ENCODE results near the gene PIWIL4.
"Not testable (repeated sequence)": the region's sequence is repeated elsewhere in the genome, so short reads cannot be mapped to it uniquely, and the experiment has no call there.

Gene PIWIL4

DNA sequence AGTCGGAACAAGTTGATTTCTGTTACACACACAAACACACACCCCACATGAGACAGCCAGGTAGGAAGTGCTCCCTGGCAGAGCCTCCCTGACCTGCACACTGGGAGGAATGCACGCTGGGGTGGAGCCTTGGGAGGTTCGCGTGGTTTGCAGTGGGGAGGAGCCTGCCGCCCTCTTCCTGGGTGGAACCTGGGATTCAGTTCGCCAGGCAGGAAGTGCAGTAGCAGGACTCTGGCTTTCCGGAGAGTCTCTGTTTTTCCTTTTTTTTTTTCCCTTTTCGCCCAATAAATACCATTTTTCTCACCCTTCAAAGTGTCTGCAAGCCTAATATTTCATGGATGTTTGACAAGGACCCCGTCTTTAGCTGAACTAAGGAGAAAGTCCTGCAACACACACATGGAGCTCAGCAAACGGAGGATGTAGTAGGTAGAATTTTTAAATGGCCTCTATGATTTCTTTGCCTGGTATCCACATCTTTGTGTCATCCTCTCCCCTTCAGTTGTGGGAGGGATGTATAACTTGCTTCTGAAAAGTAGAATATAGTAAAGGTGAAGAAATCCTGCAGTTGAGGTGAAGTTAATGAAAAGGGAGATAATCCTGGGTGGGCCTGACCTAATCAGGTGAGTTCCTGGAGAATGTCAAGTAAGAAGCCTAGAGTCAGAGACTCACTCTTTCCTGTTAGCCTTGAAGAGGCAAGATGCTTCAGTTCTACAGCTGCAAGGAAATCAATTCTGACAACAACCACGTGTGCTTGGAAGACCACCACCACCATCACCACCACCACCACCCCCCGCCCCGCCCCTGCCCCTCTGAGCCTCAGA lies 72.9 kb downstream of the PIWIL4 start:
- DNase-seq, result no peak

DNA sequence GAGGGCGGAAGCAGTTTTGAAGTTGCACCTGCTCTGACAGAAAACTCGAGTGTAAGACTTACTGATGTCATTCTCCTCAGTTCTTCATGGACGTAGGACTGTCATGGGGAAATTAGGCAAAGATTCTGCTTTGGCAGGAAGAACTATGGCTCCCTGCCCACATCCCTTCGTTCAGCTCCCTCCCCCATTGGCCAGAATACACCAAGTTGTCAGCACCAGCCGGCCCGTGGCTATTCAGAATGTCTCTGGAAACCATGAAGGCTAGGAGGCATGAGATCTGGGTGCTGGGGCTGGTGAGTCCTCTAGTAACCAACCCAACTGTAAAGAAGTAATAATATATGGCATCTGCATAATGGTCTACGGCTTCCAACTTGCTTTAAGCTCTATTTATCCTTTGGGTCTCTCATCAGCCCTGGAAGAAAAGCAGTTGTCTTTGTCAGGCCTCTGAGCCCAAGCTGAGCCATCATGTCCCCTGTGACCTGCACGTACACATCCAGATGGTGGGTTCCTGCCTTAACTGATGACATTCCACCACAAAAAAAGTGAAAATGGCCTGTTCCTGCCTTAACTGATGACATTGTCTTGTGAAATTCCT lies 74.1 kb downstream of the PIWIL4 start:
- DNase-seq, result no peak

DNA sequence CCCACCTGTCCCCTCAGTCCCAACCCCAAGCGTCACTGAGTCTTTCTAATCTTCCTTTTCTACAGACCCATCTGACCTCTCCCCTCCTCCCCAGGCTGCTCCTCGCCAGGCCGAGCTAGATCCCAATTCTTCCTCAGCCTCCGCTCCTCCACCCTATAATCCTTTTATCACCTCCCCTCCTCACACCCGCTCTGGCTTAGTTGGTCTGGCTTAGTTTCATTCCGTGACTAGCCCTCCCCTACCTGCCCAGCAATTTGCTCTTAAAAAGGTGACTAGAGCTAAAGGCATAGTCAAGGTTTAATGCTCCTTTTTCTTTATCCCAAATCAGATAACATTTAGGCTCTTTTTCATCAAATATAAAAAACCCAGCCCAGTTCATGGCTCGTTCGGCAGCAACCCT lies 76.0 kb downstream of the PIWIL4 start:
- DNase-seq, result not testable (repeated sequence)

DNA sequence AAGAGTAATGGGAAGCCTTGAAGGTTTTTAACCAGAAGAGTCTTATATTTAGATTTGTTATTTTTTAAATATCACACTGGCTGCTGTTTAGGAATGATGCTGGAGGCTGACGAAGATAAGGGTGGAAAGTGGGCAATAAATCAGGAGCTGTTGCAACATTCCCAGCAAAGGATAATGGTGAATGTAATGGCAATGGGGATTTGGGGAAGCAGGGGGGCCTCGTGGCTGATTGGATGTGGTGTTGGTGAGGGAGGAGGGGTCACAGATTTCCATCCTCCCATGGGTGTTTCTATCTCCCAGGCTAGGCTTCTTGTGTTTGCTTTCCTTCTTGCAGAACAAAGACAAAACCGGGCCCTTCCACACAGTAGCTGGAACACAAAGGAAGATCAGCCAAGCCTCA lies 80.8 kb downstream of the PIWIL4 start:
- no peak for DNase-seq

DNA sequence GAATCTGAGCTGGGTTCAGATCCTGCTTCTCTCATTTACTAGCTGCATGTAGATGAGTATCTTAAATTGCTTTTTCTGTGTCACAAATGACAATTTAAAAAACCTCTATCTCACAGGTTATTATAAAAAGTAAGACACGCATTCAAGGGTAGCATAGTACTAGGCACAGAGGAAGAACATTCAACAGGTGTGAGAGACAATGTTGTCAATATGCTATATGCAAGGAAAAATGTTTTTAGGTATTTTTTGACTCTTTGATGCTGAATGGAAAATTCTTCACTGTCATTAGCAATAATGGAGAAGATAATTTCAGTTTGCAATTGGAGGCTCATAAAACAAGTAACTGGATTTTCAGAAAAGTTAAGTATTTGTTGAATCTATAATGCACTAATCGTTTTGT lies 81.6 kb downstream of the PIWIL4 start:
- DNase-seq, result no peak

DNA sequence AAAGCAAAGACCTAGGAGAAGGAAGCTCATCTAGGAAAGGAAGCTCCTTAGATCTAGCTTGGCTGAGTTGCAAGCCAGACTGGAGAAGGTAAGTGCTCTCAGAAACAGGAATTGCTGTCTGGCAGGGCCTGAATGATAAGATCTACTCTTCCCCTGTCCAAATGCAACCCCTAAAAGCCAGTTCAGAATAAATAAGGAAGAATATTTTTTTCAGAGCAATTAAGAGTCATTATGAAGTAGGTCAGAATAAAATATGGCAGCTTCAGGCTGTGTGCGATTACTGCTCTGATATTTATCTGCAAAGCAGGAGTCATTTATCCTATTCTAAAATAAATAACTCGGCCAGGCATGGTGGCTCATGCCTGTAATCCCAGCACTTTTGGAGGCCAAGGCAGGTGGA lies 82.1 kb downstream of the PIWIL4 start:
- no peak for DNase-seq

DNA sequence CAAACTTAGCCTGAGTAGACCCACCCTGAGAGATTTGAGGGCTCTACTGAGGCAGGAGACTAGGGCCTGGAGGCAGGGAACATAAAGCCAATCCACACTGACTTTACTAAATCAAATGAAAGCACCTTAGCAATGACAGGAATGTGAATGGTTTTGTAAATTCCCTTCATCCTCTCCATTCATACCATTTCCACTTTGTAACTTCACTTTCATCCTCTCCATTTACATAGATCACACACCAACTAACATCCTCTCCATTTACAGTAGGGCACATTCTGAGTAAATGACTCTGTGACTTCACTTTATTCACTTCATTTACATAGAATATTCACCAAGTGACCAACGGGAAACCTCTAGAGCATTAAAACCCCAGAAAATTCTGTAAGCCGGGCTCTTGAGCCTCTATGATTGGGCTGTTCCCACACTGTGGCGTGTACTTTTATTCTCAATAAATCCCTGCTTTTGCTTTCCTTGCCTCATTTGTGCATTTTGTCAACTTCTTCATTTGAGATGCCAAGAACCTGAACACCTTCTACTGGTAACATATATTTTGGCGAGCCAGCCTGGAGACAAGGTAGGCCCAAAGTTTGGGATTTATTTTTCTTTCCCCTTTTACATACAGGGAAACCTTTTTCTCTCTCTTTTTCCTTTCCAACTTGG lies 82.9 kb downstream of the PIWIL4 start:
- DNase-seq, result no peak

DNA sequence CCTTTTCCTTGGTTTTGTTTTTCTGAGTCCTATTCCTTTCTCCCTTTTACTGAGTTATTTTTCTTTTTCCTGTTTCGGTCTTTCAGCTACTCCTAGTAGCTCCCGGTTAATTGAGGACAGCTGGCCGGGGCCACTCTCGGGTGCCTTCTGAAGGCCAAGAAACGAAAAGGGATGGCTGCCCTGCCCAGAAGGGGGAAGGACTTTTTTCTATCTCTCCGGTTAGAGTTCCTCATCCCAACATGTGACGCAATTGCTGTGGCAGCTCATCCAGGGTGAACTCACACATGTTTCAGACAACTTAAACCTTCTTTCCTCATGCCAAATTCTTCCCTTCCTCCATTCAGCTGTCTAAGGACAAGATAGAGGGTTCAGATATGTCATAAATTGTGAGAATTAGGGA lies 83.6 kb downstream of the PIWIL4 start:
- no peak for DNase-seq

DNA sequence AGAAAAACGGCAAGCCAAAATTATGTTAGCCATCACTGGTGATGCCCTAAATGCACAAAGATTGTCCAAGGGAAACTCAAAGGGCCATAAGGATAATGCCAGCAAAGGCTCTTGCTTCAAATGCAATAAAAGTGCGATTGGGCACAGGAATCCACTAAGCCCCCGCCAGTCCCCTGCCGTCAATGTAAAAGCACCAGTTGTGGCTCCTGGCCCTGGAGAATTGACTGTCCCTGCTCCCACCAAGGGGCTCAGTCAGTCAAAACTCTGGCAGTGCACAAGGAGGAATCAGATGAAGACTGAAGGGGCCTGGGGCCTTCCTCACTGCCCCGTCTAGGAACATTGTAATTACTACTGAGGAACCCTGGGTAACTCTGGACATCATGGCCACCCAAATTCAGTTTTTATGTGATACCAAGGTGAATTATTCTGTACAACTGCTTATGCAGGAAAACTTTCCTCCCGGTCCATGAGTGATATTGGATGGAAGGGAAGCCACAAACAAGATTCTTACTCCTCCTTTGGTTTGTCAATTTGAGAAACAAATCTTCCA lies 85.6 kb downstream of the PIWIL4 start:
- no peak for DNase-seq

DNA sequence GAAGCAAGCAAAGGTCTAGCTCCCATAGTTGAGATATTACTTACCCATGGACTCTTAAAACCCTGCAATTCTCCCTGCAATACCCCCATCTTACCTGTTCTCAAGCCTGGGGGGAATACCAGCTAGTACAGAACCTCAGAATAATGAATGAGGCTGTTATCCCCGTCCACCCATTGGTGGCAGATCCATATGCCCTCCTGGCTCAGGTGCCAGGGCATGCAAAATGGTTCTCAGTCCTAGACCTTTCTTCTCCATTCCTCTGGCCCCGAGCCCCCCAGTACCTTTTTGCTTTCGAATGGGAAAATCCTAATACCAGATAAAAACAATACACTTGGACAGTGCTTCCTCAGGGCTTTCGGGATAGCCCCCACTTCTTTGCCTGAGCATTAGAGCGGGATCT lies 86.4 kb downstream of the PIWIL4 start:
- no peak for DNase-seq

DNA sequence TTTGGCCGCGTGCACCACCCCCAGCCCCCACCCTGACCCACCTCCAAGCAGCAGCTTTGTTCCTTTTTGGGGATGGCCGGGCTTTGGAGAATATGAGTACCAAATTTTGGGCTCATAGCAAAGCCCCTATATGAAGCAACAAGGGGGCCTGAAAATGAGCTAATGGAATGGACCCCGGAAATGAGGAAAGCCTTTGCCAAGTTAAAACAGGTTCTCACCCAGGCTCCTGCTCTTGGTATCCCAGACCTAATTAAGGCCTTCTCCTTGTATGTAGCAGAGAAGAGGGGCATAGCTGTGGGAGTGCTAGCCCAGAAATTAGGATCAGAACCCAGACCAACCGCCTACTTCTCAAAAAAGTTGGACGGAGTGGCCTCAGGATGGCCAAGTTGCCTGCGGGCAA lies 87.0 kb downstream of the PIWIL4 start:
- no peak for DNase-seq

DNA sequence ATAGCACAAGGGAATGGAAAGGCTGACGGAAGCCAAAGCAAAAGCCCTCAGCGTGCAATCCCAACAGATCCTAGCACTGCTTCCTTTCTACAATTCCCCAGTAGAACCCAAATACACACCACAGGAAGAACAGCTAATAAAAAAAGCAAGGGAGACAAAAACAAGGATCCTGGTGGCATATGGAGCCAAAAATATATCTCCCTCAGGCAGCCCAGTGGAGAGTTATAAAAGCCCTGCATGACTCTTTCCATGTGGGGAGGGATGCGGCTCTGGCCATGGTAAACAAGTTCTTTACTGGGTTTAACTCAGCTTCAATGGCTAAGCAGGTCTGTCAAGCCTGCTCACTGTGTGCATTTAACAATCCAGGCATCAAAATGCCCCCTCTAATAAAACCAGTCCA lies 88.1 kb downstream of the PIWIL4 start:
- no peak for DNase-seq

DNA sequence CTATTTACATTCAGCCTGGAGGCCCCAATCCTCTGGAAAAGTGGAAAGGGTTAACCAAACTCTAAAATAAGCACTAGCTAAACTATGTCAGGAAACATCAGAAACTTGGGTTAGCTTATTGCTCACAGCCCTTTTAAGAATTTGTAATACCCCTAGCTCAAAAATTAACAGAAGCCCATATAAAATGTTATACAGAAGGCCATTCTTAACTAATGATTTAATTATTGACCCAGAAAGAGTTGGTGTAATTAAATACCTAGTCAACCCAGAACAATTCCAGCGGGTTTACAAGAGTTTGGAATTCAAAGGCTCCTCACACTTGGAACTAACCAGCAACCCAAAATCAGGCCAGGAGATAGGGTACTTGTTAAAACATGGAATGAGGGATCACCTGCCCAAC lies 88.8 kb downstream of the PIWIL4 start:
- no peak for DNase-seq

DNA sequence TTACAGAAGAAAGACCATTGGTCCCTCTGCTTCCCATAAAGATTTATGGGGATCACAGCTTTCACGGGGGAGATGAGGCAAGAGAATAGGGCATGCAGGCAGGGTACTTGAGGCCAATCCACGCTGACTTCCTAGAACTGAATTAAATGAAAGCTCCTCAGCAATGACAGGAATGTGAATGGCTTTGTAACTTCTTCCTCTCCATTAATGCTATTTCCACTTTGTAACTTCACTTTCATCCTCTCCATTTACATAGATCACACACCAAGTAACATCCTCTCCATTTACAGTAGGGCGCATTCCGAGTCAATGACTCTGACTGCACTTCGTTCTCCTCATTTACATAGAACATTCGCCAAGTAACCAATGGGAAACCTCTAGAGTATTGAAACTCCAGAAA lies 89.8 kb downstream of the PIWIL4 start:
- no peak for DNase-seq

DNA sequence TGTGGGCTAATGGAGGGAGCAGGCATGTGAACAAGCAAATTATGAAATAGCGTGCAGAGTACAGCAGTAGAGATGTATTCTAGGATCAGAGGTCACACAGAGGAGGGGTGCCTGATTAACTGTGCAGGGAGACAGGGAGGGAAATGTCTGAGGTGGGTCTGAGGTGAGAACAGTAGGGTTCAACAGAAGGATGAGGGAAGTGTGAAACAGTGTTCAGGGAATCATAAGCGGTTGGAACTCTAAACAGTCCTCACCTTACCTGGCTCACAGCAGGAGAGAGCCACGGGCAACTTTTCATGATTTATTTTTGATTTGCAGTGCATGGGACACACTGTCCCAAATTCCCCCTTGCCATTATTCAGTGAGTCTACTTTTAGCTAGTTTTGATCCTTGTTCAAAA lies 90.5 kb downstream of the PIWIL4 start:
- no peak for DNase-seq

DNA sequence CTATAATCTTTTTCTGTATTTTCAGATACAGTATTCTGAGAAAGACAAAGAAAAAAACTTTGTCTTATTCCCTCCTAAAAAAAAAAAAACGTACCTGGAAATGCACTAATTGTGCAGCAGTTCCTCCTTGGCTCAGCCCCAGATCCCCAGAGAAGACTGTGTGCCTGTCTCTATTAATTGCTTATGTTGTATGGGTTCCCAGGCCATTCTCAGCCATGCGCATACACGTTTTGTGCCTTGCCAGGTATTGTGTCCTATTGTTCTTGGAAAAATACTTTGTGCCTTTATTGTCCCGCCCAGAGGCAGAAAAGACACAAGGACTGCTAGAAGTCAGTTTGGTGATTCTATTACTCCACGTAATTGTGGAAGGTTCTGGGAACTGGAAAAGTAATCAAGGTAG lies 91.2 kb downstream of the PIWIL4 start:
- no peak for DNase-seq

DNA sequence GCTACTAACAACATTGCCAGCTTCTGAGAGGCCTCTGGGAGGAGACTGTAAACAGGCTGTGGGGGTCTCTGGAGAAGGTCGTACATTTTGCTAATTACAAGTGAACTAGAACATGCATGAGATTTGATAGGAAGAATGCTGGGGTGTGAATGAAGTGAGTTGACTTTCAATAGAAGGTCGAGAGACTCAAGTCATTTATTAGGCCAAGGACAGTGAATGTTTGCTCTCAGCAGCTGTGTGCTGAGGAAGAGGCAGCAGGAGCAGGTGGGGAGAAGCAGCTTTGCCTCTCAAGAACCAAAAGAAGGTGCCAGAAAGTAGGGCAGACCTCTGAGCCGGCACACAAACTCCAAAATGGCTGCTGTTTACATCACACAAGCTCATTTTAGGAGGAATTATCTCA lies 91.7 kb downstream of the PIWIL4 start:
- DNase-seq, result no peak

DNA sequence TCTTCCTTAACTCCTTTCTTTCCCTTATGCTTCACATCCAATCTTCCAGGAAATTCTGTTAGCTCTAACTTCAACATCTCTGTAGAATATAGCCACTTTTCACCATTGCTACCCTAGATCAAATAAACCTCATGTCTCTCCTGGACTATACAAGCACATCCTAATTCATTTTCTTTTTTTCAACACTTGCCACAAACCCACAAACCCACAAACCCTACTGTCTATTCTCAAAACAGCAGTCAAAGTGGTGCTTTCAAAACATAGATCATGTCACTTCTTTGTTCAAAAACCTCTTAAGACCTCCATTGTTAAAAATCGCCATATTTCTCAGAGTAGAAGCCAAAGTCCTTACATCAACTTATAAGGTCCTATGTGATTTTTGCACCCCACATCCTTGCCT lies 94.3 kb downstream of the PIWIL4 start:
- no peak for DNase-seq

DNA sequence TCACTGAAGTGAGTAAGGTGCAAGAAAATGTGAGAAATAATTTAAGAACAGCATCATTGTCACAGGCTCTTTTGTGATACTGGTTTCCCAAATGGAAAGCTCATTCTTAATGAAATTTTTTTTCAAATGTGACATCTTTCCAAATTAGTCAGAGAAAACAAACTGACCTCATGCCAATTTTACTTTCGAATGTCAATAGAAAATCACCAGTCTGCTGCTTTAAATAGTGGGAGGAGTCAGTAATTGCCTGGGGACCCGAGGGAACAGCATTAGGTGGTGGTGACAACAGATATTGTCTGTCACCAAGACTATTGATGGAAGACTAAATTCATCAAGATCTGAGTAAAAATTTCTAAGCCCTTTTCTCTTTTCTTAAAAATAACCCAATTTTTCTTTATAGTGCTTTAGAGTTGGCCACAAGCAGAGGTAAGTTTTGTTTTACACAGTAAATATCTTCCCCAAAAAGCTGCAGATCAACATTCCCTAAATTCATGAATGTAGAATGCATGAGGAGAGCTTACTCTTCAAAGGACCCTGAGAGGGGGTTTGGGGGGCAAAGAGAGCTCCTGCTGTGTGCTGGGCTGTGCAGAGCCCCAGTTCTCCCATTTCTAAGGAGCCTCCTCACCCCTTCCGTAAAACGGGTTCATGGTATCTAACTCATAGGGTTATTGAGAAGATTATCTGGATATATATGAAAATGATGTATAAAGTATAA lies 95.1 kb downstream of the PIWIL4 start:
- DNase-seq, result no peak

DNA sequence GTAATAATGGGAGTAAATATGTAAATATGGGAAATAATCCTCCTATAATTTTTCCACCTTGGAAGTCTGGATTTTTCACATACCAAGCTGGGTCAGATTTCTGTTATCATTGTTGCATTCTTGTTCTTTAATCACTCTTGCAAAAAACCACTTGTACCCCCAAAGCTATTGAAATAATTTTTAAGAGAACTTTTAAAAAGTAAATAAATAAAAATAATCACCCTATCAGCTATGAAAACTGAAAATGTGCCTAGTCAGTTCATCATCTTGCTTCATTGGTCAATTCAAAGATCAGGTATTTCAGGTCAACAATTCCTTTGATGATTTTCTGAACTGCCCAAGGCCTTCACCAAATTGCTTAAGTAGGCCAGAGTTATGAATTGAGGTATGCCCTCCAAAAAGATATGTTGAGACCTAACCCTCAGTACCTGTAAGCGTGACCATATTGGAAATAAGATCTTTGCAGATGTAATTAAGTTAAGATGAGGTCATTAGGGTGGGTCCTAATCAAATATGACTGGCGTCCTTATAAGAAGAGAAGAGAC lies 95.8 kb downstream of the PIWIL4 start:
- DNase-seq, result no peak

DNA sequence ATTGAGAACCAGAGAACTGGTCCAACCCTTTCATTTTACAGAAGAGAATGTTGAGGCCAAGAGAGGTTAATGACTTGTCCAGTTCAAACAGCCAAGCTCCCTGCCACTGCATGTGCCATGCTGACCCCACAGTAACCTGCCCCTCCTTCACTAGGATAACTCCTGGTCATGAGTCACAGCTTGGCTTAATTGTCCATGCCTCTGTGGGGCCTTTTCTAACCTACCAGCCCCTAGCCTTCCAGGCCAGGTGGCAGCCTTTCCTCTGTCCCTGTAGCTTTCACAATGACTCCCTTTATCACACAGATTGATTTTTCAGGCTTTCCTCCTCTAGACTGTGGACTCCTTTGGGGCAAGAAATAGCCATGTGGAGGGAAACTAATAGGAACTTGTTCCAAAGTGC lies 97.2 kb downstream of the PIWIL4 start:
- DNase-seq, result no peak

DNA sequence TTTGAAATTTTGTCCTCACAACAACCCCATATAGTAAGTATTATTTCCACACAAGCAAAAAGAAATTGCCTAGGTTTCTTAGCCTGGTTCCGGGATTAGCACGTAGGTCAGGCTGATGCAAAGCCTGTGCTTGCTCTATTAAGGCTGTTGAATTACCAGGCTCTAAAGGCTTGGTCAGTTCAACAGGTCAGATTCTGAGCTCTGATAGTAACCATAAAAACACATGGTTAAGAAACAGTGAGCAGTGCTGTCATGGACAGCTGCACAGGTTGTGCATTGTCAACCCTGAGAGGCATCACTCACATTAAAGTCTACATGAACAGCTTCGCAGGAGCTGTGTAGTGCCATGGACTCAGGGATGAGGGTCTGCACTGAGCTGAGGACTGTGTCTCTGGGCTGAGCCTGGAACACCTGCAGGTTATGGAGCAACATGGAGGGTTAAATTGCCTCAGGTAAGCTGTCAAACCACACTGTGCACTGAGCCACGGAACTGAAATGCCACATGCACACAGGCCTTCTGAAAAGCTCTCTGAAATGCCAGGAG lies 98.0 kb downstream of the PIWIL4 start:
- no peak for DNase-seq

All from DMS153 (cell line).